ENCODE data around the gene SLC29A2. TPM values are rescaled to one million over a fixed set of nuclear protein-coding genes. Genes with fewer than 3 reads are reported as not detected.
"Not testable (repeated sequence)": the region's sequence is repeated elsewhere in the genome, so short reads cannot be mapped to it uniquely, and the experiment has no call there.

The SLC29A2 gene
- total RNA-seq, 1 experiment from 2014 or later, result 30.2 TPM

DNA sequence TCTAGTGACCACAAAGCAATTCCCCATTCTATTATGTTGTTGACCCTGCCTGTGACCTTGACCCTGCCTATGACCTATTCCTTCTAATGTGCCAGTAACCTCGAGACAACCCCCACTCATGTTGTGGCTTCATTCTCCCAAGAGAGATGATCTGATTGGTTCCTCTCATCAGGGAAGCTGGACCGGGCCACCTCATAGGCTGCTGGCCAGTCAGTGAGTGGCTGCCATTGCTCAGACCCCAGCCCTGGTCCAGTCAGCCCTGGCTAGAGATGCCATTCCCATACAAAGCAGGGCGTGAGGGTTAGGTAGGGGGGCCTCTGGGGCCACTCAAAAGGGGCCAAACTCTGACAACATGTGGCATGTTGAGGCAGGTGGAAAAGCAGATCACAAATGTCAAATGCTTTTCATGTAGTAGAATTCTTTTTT is 11.9 kb downstream of the SLC29A2 start:
- Mint-ChIP-seq H3K4me3 (no peak overlapping the region), H3K36me3 (peaks cover 12% of the 10 kb centered on the region), H3K27me3 (ENCODE audit: low read depth) (no peaks in the 10 kb centered on the region), H3K27ac (peak overlapping the region; percentile 17; the same call in 1 of the 2 replicates), H3K4me1 (peaks cover 5% of the 10 kb centered on the region), H3K9me3 (no peaks in the 10 kb centered on the region)
- peak; percentile 54 for ATAC-seq
- DNase-seq (ENCODE audit: low spot score), result no peak
- CTCF ChIA-PET, result interaction anchor here (1.0 to 1.8 kb wide), 4 partner anchors 11 to 48 kb away, joined by 4 to 12 read pairs (median 5); partner anchors contain the start of genes B4GAT1 and SLC29A2
- POLR2A ChIA-PET, result interaction anchor here (0.7 to 1.0 kb wide), 2 partner anchors 15 to 70 kb away, joined by 3 to 7 read pairs; partner anchors contain the start of gene BRMS1
- TF ChIP-seq ZNF671 (CRISPR knock-in tag; IDR thresholded peaks at IDR 0.05) (peak; percentile 66; the same call in 1 of the 2 replicates), NFYB (CRISPR knock-in tag; conservative IDR thresholded peaks at IDR 0.05; ENCODE audit: low read depth) (peak; percentile 51; the same call in 1 of the 2 replicates), ZBTB21 (CRISPR knock-in tag; IDR thresholded peaks at IDR 0.05; ENCODE audit: borderline replicate concordance) (no peak), IRF2 (CRISPR knock-in tag; IDR thresholded peaks at IDR 0.05; ENCODE audit: borderline replicate concordance, low read depth) (no peak), GTF2I (CRISPR knock-in tag; conservative IDR thresholded peaks at IDR 0.05) (no peak), FOXJ3 (CRISPR knock-in tag; IDR thresholded peaks at IDR 0.05; ENCODE audit: borderline replicate concordance) (no peak), GRHL2 (CRISPR knock-in tag; IDR thresholded peaks at IDR 0.05; ENCODE audit: insufficient replicate concordance, severe bottlenecking) (no peak), EMX1 (CRISPR knock-in tag; IDR thresholded peaks at IDR 0.05) (no peak), ZNF416 (CRISPR knock-in tag; IDR thresholded peaks at IDR 0.05) (no peak)
- TF ChIP-seq, protein P1, sequence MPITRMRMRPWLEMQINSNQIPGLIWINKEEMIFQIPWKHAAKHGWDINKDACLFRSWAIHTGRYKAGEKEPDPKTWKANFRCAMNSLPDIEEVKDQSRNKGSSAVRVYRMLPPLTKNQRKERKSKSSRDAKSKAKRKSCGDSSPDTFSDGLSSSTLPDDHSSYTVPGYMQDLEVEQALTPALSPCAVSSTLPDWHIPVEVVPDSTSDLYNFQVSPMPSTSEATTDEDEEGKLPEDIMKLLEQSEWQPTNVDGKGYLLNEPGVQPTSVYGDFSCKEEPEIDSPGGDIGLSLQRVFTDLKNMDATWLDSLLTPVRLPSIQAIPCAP (CRISPR knock-in tag; IDR thresholded peaks at IDR 0.05), result no peak
- TF ChIP-seq, protein P2, sequence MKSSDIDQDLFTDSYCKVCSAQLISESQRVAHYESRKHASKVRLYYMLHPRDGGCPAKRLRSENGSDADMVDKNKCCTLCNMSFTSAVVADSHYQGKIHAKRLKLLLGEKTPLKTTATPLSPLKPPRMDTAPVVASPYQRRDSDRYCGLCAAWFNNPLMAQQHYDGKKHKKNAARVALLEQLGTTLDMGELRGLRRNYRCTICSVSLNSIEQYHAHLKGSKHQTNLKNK (CRISPR knock-in tag; IDR thresholded peaks at IDR 0.05), result no peak
- TF ChIP-seq, protein P3, sequence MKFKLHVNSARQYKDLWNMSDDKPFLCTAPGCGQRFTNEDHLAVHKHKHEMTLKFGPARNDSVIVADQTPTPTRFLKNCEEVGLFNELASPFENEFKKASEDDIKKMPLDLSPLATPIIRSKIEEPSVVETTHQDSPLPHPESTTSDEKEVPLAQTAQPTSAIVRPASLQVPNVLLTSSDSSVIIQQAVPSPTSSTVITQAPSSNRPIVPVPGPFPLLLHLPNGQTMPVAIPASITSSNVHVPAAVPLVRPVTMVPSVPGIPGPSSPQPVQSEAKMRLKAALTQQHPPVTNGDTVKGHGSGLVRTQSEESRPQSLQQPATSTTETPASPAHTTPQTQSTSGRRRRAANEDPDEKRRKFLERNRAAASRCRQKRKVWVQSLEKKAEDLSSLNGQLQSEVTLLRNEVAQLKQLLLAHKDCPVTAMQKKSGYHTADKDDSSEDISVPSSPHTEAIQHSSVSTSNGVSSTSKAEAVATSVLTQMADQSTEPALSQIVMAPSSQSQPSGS (CRISPR knock-in tag; IDR thresholded peaks at IDR 0.05; ENCODE audit: borderline replicate concordance, low read depth), result no peak
- TF ChIP-seq, protein P4, sequence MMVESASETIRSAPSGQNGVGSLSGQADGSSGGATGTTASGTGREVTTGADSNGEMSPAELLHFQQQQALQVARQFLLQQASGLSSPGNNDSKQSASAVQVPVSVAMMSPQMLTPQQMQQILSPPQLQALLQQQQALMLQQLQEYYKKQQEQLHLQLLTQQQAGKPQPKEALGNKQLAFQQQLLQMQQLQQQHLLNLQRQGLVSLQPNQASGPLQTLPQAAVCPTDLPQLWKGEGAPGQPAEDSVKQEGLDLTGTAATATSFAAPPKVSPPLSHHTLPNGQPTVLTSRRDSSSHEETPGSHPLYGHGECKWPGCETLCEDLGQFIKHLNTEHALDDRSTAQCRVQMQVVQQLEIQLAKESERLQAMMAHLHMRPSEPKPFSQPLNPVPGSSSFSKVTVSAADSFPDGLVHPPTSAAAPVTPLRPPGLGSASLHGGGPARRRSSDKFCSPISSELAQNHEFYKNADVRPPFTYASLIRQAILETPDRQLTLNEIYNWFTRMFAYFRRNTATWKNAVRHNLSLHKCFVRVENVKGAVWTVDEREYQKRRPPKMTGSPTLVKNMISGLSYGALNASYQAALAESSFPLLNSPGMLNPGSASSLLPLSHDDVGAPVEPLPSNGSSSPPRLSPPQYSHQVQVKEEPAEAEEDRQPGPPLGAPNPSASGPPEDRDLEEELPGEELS (CRISPR knock-in tag; IDR thresholded peaks at IDR 0.05), result no peak

DNA sequence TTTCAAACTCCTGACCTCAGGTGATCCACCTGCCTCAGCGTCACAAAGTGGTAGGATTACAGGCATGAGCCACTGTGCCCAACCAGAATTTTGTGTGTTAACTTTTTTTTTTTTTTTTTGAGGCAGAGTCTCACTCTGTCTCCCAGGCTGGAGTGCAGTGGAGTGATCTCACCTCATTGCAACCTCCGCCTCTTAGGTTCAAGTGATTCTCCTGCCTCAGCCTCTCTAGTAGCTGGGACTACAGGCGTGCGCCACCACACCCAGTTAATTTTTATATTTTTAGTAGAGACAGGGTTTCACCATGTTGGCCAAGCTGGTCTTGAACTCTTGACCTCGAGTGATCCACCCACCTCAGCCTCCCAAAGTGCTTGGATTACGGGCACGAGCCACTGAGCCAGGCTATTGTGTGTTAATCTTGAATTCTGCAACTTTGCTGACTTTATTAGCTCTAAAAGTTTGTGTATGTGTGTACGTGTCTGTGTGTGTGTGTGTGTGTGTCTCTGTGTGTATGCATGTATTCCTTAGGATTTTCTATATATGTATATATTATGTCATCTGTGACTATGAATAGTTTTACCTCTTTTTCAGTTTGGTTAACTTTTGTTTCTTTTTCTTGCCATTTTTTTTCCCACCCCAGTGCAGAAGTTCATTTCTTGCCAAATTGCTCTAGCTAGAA is 20.9 kb downstream of the SLC29A2 start:
- H3K36me3 Mint-ChIP-seq, result peaks cover 17% of the 10 kb centered on the region

DNA sequence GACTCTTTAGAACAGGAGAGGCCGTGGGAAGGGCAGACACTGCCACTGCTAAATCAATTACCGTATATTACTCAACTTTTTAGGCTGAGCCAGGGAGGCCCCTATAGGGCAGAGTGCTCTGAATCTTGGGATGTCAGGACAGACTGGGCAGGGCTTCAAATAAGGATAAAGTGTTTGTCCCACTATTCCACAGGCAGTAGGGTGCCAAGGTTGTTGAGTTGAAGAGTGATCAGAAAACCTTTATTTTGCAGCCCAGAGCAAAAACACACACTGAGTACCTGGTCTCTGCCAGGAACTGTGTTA is 22.5 kb downstream of the SLC29A2 start:
- no peak for DNase-seq (ENCODE audit: low spot score)
- Mint-ChIP-seq H3K4me3 (peak overlapping the region; percentile 90), H3K4me1 (peaks cover 24% of the 10 kb centered on the region), H3K27me3 (ENCODE audit: low read depth) (peaks cover 6% of the 10 kb centered on the region; the same call in 1 of the 2 replicates), H3K9me3 (no peaks in the 10 kb centered on the region), H3K27ac (no peak overlapping the region), H3K36me3 (peaks cover 10% of the 10 kb centered on the region)
- ChIA-PET CTCF (interaction anchor here (0.7 to 3.2 kb wide), 4 partner anchors 15 to 748 kb away, joined by 3 to 35 read pairs (median 14); no protein-coding TSS in a partner anchor), POLR2A (interaction anchor here (0.7 kb wide), 1 partner anchor 69 kb away, joined by 14 read pairs; no protein-coding TSS in a partner anchor)
- no peak for ATAC-seq
- TF ChIP-seq ZNF317 (CRISPR knock-in tag; IDR thresholded peaks at IDR 0.05; ENCODE audit: borderline replicate concordance, low read depth) (no peak), GABPB1 (CRISPR knock-in tag; IDR thresholded peaks at IDR 0.05) (no peak)
- TF ChIP-seq, protein P5, sequence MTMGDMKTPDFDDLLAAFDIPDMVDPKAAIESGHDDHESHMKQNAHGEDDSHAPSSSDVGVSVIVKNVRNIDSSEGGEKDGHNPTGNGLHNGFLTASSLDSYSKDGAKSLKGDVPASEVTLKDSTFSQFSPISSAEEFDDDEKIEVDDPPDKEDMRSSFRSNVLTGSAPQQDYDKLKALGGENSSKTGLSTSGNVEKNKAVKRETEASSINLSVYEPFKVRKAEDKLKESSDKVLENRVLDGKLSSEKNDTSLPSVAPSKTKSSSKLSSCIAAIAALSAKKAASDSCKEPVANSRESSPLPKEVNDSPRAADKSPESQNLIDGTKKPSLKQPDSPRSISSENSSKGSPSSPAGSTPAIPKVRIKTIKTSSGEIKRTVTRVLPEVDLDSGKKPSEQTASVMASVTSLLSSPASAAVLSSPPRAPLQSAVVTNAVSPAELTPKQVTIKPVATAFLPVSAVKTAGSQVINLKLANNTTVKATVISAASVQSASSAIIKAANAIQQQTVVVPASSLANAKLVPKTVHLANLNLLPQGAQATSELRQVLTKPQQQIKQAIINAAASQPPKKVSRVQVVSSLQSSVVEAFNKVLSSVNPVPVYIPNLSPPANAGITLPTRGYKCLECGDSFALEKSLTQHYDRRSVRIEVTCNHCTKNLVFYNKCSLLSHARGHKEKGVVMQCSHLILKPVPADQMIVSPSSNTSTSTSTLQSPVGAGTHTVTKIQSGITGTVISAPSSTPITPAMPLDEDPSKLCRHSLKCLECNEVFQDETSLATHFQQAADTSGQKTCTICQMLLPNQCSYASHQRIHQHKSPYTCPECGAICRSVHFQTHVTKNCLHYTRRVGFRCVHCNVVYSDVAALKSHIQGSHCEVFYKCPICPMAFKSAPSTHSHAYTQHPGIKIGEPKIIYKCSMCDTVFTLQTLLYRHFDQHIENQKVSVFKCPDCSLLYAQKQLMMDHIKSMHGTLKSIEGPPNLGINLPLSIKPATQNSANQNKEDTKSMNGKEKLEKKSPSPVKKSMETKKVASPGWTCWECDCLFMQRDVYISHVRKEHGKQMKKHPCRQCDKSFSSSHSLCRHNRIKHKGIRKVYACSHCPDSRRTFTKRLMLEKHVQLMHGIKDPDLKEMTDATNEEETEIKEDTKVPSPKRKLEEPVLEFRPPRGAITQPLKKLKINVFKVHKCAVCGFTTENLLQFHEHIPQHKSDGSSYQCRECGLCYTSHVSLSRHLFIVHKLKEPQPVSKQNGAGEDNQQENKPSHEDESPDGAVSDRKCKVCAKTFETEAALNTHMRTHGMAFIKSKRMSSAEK (CRISPR knock-in tag; IDR thresholded peaks at IDR 0.05; ENCODE audit: borderline replicate concordance), result no peak
- TF ChIP-seq, protein P6, sequence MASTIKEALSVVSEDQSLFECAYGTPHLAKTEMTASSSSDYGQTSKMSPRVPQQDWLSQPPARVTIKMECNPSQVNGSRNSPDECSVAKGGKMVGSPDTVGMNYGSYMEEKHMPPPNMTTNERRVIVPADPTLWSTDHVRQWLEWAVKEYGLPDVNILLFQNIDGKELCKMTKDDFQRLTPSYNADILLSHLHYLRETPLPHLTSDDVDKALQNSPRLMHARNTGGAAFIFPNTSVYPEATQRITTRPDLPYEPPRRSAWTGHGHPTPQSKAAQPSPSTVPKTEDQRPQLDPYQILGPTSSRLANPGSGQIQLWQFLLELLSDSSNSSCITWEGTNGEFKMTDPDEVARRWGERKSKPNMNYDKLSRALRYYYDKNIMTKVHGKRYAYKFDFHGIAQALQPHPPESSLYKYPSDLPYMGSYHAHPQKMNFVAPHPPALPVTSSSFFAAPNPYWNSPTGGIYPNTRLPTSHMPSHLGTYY (CRISPR knock-in tag; IDR thresholded peaks at IDR 0.05), result no peak

More for the DNA sequence above, 20.9 kb downstream of the SLC29A2 start:
- H3K27me3 Mint-ChIP-seq (ENCODE audit: low read depth); H3K9me3 Mint-ChIP-seq; H3K4me3 Mint-ChIP-seq; POLR2A ChIA-PET; H3K27ac Mint-ChIP-seq; ATAC-seq; DNase-seq (ENCODE audit: low spot score): not testable (repeated sequence)
- CTCF ChIA-PET, result interaction anchor here (0.7 to 0.9 kb wide), 2 partner anchors 35 to 329 kb away, joined by 3 to 5 read pairs; no protein-coding TSS in a partner anchor
- H3K4me1 Mint-ChIP-seq, result peaks cover 12% of the 10 kb centered on the region

All from WTC11 (cell line).